NCI-H1417 (cell line): ENCODE results near the gene NOD1.
A peak's percentile ranks its signal among the peaks of the same experiment; 100 is the strongest.

ENCODE experiments used
- DNase-seq, 3 experiments: peaks; one replicate each; lab custom pipeline; 2025; lab: John Stamatoyannopoulos, UW

The NOD1 gene

DNA sequence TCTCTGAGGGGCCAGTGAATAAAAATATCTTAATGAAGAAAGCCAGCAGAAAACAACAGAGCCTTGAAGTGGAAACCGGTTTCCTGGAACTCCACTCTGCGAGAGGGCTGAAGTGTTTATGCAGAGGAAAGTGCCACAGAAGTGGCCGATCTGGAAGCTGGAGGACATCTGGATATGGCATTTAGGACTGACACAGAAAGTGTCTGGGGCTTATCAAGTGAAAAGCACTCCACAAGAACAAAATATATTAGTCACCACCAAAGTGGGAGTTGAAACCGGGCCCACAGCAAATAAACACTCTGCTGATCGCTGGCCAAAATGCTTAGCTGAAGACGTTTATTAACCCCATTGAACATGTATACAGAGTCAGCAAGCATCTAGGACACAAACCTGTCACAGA is 7.8 kb downstream of the NOD1 start:
- peak; percentile 42 to 84 (median 82) for DNase-seq

DNA sequence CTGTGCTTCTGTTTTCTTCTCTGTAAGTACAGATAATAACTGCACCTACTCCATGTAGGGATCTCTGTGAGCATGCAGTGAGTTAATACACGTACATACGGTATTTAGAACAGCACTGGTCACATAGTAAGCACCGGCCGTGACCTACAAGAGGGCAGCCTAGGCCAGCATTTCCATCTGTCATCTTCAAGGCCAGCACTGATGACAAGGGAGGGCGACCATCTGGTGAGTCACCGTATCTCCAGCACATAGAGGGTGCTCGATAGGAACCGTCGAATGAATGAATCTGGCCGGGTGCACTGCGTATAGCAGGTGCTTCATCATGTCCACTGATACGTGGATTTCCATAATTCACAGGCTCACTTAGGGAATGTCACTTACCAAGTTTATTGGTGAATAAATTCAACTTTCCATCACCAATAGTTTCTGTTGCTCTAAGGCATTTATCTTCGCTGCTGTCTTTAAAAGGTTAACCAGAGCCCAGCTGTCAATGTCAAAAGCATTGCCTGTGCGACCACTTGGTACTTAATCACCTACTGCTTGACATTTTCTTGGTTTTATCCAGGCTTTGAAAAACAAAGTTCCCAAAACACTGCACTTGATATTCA is 8.3 kb downstream of the NOD1 start:
- DNase-seq = peak in 1 of 3 experiments; percentile 64

DNA sequence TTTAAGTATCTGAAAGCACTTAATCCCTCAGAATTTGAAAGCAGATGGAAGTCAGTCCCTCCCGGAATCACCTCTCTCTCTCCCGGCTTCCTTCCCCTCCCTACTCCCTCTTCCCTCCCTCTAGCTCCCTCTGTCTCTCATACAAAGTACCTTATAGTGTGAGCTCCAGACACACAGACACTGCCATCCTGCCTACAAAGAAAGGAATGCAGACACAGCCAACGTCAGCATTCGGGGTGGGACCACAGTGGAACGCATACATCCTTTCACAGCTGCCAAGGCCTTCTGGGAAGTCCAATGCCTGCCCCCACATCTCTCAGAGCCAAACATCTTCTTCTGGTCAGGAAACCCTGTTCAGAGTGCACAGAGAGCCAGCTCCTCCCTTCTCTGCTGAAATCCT is 9.3 kb downstream of the NOD1 start:
- no peak for DNase-seq

DNA sequence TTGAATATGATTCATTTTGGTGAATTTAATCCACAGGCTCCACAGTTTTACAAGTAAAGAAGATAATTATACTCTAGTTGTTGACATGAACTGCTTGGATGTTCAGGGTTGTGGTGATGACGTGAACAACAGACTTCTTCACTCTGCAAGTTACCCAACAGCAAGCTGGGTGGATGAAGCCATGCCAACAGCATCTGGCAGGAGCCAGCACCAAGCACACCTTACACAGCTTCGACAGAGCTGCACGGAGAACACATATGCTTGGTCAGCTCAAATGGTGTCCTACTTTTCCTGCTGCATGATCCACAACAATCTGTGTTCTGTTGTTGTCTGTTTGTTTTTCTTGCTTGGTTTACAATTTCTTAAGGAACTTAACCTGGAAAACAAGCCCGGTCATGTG is 9.8 kb downstream of the NOD1 start:
- no peak for DNase-seq

DNA sequence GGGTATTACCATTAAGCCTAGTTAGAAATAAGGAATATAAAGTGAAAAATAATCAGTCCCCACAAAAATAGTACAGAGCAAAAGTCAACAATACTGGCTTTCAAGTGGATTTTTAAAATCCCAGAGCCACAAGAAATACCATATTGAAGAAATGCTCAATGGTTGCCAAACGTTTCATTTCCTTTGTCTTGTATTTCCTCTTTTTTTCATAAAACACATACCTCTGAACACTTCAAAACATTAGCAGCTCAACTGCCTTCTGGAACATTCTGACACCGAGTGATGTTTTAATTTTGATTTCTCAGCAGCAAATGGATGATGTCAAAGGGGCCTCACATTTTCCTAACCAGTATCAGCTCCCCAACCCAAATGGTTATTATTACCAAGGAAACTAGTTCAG is 10.5 kb downstream of the NOD1 start:
- no peak for DNase-seq

DNA sequence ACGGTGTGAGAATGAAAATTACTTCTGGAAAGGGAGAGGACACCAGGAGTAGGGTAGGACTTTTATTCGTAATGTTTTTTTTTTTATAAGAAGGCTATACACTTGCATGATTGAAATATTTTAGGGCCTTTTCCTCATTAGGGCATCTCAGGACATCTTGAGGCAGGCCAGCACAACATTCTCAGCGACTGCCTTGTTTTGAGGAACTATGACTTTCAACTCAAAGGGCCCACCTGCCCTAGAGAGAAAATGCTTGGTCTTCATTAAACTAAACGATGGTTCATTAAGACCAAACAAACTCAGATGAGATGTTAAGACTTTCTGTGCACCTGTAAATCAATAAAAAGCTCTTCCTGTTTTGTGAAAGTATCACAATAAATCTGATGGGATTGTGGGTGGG is 11.3 kb downstream of the NOD1 start:
- DNase-seq = no peak

DNA sequence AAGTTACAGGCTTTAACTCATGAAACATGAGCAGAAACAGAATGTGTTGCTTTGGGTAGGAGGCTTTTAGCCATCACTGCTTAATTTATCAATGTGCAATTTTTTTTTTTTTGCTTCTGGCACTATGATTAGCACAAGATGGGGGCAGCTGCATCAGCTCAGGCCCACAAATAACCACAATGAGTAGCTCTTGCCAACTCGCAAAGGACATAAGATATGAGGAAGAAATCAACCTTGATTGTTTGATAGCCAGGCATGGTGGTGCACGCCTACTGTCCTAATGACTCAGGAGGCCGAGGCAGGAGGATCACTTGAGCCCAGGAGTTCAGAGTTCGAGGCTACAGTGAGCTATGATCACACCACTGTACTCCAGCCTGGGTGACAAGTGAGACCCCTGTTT is 12.3 kb downstream of the NOD1 start:
- DNase-seq = no peak

DNA sequence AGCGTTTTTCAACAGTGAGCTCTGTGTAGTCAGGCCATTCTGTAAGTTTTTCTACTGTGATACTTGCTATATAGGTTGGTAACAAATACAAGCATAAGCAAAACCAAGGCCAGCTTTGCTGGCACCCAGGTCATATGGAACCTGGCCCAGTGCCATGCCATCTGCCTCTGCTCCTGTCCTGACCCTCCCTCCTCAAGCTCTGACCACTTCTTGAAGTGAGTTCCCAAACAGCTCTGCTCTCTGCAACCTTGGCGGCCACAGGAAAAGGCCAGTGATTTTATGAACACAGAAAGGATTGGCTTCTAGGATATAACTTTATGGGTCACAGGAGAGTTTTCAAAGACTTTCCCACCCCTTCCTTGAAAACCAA is 12.8 kb downstream of the NOD1 start:
- DNase-seq = peak in 1 of 3 experiments; percentile 29

DNA sequence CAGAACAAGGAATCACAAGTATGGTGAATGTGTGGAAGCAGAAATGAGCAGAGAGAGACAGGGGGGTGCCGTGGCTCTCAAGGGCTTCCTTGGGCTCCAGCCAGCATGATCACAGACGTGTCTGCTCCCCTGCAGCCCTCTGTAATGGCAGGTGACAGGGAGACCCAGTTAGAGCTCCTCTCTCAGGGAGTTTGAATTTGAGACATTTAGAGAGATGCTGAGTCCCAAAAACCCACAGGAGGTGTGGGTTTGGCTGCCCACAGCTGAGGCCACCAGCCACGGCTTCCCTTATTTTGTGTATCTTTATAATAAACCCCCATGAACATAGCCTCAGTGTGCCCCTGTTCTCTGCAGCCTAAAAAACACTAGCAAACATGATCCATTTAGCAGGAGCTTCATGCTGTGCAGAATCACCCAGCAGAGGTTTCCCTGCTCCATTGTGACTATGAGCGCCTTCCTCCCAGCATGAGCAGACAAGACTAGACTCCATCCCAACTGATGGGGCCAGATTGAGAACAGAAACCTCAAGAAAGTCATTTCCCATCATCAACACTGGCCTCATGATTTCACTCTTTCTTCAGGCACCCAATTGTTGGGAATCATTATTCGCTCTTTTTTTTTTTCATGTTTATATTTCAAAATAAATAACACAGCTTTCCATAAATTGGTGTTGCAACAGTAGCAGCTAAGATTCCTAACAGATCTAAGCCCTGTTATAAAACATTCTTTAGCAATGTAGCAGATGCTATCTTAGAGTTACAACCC is 13.4 kb downstream of the NOD1 start:
- DNase-seq = peak in 1 of 3 experiments; percentile 56

DNA sequence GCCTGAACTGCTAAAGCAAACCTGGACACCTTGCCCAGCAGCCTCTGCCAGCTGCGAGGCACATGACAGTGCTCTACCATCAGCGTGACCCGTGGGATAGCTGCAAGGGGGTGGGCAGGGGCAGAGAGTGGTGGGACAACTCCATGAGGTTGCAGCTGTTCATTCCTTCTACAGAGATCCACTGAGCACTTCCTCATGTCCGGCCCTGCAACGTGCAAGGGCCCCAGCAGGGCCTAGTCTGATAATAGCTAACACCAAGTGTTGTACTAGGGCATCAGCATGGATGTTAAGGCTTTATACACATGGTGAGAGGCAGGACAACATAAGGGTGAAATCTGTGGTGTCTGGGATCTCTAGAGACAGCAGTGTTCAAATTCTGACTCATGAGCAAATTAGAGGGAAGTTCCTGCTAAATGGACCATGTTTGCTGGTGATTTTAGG is 14.3 kb downstream of the NOD1 start:
- DNase-seq = no peak

DNA sequence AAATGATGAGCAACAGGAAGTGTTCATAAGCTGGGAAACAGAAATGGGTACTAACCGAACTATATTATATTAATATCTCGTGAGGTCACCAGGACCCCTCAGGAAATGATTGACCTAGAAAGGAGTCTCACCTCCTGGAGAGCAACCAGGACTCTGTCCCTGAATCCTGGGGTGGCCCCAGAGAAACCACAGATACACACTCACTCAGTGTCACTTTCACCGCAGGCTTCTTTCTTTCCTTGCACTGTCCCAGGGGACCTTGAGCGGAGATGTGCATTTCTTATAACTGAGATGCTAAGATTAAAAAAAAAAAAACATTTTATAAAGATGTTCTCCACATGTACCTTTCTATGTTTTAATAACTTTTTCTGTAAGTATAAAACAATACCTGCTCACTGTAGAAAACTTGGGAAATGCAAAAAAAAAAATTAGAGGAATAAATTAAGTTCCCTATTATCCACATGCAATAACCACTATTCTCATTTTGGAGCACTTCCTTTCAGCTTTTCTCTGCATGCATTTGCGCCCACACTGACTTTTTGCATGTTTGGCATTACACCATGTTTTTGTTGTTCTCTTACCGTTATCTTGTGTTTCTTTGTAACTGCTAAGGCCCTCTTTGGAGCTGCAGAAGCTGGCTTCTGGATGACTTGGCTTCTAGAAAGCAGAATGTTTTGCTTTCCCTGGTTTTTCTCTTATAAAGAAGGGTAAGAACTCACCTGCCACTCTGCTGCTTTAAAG is 15.0 kb downstream of the NOD1 start:
- no peak for DNase-seq

DNA sequence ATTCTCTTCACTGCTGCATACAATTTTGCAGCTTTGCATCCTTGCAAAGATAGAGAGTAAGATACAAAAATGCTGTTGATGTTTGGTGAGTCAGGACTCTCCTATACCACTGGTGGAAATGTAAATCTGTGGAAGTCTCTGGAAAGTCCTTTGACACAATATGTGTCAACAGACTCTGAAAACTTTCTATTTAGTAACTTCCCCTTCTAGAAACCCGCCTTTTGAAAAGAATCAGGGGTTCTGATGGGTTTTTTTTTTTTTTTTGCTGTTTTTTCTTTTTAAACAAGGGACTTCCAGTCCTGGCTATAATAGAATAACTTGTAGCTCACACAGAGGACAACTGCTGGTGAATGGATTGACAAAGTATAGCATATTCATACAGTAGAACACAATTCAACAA is 16.4 kb downstream of the NOD1 start:
- DNase-seq = no peak

DNA sequence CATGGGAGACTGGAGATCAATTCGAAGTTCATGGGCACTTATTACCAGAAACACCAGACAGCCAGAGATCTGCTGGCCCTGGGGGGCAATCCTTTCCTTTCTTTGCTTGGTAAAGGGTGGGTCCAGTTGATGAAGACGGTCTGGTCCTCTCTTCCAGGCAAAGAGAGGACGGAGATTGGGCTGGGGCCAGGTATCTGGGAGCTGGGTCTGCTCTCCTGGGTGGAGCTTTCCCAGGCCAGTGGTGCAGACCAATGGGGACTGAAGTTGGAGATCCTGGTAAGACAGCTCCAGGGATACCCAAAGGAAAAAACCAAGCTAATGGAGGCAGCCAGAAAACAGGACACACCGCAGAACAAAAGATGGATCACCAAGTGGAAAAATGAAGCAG is 18.3 kb downstream of the NOD1 start:
- no peak for DNase-seq

DNA sequence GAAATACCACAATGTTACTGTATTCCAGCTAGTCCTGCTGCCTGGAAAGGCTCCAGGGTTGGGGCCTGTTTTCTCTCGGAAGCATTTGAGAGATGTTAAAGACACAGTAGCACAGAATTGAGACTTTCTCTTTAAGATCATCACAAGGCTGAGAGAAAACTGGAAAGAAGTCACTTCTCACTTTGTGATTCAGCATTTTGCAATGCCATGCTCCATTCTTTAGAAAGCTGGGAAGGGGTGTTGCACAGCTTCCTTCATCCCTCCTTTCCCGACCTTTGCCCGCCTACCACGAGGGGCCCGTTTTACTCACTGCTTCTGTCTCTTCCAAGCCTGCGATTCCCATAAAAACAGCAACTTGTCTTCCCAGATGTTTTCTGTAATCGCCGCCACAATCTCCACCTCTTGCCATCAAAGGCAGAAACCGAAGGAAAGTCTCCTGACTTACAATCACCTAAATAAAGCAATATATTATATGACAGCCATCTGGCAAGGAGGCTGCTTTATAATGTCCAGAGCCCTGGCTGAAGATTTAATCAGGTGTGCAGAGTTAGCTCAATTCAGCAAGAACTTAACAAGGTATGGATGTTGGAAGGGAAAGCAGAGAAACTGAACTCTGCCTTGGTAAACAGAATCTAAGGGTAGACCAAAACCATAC is 18.9 kb downstream of the NOD1 start:
- DNase-seq = no peak

DNA sequence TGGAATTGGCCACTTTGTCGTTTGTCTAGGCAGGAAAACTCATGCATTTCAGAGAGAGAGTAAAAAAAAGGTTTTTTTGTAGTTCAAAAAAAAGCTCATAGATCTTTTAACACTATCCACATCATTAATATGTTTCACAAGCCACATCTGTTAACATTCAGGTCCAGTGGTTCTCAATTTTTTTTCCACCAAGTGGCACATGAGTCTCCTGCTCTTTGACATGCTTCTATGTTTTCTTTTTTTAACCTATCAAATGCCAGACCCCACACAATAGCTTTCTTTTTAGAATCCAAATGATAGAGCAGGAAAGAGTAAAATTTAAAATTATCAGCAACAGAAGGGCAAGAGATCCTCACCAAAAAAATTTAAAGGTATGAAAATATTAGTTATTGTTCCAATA is 20.3 kb downstream of the NOD1 start:
- DNase-seq = no peak

DNA sequence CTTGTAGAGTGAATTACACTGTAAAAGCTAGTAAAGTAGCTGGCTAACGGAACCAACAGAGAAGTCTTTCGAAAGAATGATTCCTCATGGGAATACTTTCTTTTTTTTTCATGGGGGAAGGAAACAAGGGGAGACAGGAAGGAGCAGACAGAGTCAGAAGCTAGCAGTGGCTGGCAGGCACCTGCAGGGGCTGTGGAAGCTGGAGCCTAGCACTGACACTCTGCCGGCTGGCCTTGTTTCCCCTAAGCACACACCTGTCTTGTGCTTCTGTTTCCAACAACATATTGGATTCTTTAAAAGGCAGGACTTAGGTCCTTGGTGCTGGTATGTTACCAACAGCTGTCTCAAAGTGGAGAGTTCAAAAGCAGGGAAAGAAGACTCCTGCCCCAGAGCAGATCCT is 24.7 kb downstream of the NOD1 start:
- DNase-seq = no peak

DNA sequence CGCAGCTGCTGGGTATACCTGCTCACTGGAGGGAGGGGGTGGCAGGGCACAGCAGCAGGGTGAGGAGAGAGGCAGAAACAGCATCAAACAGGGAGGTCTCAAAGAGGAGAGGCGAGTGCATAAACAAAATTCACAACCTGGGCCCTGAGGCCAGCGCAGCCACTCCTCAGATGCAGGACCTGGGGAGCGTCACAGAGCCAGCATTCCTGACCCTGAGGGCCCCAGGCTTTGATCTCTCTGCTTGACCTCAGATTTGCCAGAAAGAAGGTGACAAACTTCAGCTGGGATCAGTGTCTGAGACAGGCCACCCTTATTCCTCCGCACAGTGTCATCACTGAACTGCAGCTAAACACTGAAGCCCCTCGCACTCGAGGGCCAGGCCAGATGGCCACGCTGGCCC is 25.6 kb downstream of the NOD1 start:
- DNase-seq = no peak

DNA sequence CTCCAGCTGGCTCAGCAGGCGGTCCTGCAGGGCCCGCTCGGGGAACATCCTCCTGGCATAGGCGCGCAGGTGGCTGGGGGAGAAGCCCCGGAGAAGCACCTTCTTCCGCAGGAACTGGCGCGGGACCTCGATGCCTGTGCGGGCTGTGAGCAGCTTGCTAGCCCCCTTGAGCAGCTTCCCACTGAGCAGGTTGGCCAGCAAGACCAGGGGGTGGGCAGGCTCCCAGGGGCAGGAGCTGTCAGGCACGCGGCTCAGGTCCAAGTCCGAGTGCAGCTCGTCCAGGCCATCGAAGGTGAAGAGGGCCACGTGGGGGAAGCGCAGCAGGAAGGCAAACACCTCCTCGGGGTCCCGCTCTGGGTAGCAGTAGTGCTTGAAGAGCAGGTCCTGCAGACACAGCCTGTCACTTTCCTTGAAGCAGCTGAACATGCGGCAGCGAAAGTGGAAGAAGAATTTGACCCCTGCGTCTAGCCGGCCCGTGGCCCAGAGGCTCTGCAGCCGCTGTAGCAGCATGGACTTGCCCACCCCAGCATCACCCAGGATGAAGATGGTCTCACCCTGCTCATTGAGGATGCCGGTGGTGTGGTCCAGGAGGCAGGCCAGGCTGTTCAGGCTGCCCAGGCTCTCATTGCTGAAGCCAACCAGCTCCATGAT is 26.2 kb downstream of the NOD1 start:
- DNase-seq = no peak

DNA sequence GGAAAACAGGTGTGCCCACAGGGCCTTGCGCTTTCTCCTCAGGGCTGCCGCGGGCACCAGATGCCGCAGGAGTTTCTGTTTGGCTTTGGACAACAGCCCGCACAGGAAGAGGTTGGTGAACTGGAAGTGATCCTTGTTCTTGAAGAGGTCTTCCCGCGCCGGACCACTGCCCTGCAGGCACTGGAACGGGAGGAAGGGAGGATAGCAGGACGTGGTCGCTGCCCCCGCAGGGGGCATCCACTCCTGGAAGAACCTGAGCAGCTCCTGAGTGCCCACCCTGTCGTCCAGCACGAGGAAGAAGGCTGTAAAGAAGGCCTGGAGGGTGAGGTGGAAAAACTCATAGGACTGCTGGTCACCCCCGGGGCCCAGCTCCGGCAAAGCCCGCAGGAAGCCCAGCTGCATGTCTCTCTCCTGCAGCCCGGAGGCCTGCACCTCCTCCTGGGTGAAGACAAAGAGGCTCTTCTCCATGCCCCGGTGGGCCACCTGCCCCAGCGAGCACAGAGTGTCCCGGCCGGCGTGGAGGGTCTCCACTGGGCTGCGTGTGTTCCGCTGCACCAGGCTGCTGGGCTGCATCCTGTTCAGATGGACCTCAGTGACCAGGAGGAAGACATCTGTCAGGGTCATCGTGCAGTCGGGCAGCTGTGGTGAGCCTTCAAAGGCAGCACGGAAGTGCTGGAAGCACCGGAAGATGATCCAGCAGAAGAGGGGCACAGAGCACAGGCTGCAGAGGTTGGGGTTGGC is 26.9 kb downstream of the NOD1 start:
- no peak for DNase-seq

DNA sequence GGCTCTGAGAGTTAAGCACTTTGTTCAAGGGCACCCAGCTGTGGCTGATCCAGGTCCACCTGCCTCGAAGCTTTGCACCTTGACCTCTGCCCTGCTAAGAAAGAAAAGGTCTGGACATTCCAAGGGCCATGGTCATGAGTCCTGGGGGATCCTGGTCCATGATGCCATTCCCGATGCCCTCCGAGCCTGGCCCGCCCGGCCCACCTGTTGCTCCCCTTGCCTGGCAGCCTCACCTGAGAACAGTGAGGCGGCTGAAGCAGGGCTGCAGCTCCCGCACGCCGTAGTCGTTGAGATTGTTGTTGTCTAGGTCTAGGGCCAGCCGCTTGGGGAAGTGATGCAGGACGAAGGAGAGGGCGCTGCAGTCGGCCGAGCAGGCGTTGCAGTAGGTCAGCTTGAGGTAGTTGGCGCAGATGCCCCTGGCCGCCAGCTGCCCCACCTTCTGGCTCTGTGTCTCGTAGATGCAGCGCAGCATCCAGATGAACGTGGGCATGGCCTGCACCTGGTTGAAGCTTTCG is 27.5 kb downstream of the NOD1 start:
- DNase-seq = no peak

DNA sequence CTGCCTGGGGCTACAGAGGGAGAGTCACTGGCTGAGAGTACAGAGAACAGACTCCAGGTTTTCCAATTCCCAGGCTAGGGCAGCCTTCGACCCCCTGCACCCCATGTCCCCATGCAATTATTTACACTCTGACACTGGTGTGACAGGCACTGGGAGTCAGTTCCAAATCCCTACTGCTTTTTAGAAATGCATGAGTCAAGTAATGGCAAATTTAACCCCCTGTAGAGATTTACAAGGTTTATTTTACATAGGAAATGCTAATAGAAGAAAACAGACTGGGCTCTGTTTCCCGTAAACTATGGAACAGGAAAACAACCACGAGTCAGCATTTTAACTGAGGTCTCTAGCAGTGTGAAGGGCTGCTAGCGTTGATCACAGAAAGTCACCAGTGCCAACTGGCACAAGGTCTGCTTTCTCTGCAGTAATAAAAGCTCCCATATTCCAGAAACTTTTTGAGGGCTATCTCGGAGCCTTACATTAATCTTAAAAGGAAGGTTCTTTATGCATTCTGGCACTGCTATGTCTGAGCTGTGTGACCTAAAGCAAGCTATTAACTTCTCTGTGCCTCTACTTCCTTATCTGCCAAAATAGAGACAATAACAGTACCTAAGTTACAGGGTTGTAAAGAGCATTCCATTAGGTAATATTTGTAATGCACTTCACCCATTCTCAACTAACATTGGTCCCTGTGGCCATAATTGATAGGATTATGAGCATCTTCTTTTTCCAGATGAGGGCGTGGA is 28.2 kb downstream of the NOD1 start:
- DNase-seq = no peak
